D341Med (cell line): ENCODE results near the gene DCAF16.

ENCODE experiments used
- DNase-seq: peaks from one replicate; pipeline ENCODE4 v3.0.0; 2012; ENCODE audit warnings: low spot score

Gene DCAF16

DNA sequence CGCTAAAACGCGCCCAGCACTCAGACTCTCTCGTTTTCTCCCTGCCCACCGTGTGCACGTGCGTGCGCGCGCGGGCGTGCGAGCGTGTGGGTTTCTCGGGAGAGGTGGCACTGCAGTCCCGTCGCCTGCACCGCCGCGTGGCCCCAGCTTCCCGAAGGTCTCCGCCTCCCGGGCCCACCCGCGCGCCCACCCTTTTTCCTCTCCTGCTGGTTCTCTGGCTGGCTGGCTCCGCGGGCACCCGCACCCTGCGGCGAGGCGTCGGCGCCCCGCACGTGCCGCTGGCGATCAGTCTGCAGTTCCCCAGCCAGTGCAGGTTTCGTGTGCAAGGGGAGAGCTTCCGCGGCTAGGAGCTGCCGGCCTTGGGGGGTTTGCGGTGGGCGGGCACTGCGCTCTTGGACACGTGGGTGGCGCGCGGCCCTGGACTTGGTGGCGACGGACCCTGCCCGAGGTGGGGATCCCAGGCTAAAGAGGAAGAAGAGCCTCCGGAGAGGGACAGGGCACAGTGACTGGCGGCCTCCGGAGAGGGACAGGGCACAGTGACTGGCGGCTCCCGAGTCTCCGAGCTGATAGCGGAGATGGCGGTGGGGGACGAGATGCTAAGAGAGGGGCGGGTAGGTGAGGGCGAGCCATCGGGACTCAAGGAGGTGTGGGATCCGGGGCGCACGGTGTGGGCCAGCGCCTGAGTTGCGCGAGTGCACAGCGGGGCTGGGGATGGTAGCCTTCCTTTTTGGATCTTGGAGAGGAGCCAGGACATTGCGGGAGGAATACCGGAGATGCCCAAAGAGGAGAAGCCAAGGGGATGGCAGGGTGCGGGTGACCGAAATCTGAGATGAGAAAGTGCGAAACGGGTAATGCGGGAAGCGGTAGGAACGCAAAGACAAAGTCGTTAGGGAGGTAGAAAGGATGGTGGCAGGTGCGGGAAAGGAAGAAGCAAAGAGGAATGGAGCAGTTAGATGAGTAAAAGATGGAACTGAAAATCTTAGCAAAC lies 29.0 kb downstream of the DCAF16 start, which contains the start of gene FAM184B:
Gene FAM184B (minus strand): TSS at position 322 of the 988 bp plus-strand sequence. CDS start 322 bp downstream, outside the sequence.
- DNase-seq = no peak

DNA sequence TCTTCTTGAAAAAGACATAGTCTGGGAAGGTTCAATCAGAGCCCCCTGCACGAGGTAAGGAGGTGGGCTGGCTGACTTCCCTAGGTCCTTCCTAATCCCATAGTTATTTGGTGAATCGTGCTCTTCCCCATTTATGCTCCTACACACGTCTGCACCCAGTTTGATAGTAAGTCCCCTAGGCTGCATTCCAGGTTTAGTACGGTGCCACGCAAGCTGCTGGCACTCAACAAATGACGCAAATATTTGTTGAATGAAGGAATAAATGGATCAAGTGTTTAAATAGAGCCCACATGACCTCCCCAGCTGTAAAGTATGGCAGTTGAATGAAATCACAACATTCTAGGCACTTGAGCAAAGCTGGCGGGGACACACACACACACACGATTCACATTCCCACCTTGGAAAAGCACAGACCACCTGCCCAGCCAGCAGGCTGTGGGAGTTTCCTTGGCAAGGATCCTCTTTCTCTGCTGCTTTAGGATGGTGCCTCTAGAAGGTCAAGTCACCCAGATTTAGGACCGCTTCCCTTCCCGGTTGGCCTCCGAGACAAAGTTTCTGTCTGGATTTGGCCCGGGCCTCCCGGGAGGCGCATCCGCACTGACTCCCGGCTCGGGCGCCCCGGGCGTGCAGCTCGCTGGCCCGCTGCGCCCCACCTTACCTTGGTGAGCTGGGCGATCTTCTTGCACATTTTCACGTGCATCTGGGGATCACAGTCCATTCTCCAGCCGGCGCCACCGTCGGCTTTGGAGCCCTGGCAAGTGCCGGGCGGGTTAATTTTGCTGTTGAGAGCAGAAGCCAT lies 29.9 kb downstream of the DCAF16 start:
- DNase-seq = no peak

DNA sequence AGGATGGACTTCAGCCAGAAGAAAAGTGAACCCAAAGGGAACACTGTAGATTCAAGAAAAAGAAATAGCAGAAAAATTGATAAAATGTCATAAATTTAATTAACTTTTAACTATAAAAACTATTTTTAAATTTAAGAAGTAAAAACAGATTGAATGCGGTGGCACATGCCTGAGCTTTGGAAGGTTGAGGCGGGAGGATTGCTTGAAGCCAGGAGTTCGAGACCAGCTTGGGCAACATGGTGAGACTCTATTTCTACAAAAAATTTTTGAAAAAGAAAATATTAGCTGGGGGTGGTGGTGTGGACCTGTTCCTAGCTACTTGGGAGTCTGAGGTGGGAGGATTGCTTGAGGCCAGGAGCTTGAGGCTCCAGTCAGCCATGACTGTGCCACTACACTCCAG lies 32.1 kb downstream of the DCAF16 start:
- no peak for DNase-seq

DNA sequence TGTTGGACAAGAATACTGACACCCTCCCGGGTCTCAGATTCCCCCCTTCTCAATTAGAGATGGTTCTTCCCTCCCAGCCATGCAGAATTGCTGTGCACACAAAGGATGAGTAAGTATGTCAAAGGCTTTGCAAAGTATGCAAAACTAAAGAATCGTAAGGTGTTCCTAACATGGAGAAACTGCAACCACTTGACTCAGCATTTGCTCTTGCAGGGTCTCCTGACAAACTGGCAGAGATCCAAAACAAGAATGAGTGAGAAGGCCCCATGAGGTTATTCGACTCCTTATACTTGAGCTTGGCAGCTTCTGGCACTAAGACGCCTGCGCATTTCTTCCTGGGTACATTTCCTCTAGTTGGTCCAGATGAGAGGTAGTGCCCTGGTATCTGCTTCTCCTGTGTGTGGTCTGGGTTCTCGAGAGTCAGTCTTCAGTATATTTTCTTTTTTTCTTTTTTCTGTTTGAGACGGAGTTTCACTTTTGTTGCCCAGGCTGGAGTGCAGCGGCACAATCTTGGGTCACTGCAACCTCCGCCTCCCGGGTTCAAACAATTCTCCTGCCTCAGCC lies 37.3 kb downstream of the DCAF16 start:
- no peak for DNase-seq

DNA sequence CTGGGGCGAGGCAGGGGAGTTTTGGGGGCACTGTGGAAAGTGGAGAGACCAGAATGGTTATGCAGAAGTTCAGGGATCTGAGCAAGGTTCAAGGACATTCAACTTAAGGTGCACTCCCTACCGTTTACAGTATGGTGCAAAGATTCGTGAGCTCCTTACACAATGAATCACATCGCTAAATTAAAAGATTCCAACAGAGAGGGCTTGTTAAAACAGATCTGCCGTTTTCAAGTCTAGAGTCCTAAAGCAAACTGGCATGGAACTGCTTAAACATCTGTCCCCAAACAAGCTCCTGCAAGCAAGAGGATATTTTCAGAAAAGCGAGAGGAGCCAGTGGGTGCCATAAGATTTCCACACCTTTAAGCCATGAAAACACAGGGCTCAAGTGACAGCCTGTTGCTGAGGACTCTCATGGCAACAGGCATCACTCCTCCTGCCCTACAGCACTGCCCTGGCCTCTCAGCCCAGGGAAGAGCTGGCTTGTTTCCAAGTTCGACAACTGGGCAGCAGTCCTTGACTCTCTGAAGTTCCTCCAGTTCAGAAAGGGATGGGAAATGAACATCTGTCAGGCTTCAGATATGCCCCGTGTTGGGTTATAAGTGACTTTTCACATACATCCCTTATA lies 39.2 kb downstream of the DCAF16 start:
- no peak for DNase-seq

DNA sequence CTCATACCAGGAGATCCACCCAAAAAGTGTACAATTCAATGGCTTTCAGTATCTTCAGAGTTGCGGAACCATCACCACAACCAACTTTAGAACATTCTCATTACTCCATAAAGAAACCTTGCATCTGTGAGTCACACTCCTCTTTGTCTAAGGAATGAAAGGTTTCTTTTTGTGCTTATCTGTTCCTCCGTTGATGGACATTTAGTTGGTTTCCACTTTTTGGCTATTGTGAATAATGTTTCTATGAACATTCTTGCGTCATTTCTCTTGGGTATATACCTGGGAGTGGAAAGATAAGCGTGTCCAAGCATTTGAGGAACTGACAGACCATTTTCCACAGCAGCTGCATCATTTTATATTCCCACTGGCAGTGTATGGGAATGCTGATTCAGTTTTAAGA lies 39.7 kb downstream of the DCAF16 start:
- no peak for DNase-seq

DNA sequence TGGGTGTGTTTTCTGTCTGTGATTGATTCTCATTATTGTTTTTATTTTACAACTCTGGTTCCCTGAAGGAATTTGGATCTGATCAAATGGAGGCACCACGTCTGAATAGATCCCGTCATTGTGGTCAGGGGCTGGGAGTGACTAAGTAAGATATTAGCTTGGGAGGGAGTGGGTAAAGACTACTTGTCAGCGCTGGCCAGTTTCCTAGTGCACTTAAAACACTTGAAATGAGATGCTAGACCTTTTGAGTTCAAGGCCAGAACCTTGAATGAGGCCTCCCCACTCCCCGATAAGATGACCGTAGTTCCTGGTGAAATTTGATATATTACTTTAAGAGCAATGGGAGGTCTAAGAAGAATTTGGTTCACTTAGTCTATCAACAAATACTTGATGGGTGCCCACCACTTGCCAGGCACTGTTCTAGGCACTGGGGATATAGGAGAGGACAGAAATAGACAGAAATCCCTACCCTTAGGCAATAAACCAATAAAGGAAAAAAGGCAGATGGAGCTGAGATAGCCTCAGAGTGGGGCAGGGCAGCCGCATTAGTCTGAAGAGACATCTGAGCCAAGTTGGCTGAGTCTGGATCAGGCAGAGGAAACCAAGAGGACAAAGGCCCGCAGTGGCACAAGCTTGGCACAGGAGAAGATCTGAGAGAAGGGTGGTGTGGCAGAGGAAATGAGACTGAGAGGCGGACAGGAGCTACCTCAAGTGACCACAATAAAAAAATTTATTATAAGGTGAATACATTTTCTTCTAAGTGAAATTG lies 41.0 kb downstream of the DCAF16 start:
- no peak for DNase-seq

DNA sequence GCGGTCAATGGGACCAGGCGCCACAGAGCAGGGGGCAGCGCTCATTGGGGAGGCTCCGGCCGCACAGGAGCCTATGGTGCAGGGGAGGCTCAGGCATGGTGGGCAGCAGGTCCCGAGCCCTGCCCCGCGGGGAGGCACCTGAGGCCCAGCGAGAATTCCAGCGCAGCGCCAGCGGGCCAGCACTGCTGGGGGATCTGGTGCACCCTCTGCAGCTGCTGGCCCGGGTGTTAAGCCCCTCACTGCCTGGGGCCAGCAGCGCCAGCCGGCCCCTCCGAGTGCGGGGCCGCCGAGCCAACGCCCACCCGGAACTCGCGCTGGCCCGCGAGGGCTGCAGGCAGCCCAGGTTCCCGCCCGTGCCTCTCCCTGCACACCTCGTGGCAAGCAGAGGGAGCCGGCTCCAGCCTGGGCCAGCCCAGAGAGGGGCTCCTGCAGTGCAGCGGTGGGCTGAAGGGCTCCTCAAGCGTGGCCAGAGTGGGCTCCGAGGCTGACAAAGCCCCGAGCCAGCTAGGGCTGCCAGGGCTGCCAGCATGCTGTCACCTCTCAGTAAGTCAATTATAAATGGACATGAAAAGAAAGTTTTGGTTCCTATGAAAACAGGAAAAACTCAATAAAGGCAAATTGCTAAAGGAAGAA lies 43.6 kb downstream of the DCAF16 start:
- DNase-seq = no peak

DNA sequence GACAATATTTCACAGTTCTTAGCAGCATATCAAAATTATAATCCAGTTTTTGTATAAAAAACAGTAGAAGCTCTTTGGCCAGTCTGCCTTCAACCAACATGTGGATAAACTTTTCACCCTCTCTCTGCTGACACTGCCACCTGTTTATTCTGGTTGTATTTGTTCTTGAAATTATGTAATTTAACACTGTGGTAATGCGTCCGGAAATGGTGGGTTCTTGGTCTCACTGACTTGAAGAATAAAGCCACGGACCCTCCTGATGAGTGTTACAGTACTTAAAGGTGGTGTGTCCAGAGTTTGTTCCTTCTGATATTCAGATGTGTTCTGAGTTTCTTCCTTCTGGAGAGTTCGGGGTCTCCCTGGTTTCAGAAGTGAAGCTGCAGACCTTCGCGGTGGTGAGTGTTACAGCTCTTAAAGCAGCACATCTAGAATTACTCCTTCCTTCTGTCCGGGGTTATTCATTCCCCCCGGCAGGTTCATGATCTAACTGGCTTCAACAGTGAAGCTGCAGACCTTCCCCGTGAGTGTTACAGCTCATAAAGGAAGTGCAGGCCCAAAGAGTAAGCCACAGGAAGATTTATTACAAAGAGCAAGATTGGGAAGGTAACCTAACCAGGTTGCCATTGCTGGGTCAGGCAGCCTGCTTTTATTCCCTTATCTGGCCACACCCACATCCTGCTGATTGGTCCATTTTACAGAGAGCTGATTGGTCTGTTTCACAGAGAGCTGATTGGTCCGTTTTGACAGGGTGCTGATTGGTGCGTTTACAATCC lies 44.9 kb downstream of the DCAF16 start:
- DNase-seq = no peak

DNA sequence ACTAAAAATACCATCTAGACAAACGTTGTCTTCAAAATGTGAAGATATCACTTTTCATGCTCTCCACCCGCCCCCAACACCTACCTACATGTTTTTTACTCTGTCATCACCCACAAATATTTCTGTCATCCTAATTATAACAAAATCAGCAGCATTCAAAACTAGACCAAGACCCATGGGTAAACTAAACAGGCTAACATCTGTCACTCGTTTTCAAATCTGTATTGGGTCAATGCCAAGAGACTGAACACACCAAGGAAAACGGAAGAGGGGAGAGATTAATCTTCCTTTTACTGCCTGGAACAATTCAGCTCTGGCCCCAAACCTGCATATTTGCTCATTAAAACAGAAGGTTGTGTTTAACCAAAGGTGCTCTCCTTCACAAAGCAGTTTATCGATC lies 46.6 kb downstream of the DCAF16 start:
- DNase-seq = no peak

DNA sequence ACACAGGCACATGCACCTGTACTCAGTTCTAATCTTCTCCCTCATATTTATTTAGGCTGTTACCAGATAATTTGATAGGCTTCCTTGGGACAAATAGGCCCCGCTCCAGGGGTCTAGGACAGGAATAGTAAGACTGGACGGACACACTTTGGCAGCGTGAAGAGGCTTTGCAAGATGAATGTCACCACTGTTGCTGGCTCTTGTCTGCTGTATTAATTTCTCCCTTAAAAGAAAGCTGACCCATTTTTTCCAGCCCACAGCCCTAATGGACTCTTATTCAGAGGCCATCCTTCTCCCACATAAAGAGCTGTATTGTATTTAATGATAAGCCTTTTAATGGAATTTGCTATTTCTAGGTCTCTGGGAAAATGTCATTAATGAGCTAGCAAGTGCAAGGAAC lies 47.1 kb downstream of the DCAF16 start:
- no peak for DNase-seq

DNA sequence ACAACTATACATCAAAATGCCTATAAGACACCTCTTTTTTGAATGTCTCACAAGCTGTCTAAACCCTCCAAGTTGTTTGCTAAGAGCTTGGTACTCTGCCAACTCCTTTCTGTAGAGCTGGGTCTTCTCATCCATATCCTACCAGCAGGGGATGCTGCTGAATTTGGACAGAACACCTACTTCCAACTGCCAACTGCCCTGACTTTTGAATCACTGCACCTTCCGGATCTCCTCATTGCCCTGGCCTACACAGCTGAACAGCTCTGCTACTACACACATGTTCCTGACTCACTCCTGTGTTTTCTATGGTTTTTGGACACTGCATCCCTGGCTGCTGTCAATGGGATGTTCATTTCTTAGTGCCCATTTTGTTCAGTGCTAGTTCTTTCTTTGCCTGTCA lies 47.8 kb downstream of the DCAF16 start:
- DNase-seq = no peak

DNA sequence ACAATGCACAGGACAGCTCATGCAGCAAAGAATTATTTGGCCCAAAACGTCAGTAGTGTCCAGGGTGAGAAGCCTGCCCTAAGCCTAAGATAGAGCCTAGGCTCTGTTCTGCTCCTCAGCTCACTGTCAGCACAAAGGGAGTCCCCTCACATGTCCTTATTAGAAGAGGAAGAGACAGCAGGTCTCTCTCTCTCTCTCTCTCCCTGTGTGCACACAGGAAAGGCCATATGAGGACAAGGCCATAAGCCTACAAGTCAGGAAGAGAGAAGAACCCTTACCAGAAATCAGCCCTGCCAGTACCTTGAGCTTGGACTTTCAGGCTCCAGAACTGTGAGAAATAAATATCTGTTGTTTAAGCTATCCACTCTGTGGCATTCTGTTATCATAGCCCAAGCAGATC lies 49.5 kb downstream of the DCAF16 start:
- no peak for DNase-seq

DNA sequence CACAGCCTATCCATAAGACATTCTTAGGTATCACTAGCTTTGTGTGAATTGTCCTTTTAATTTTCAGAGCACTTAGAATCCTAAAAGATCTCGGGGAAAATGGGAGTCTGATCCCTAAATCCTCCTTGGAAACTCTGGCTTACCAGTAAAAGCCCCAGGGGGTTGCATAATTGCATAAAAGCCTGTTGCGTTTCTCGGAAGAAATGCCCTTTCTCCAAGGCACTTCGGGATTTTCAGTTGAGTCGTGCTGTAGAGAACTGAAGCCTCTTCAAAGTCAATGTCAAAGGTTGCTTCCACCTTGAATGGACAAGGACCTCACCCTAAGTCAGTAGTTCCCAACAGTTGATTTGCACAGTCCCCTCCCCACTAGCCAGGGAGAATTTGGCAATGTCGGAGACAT lies 49.9 kb downstream of the DCAF16 start:
- no peak for DNase-seq

DNA sequence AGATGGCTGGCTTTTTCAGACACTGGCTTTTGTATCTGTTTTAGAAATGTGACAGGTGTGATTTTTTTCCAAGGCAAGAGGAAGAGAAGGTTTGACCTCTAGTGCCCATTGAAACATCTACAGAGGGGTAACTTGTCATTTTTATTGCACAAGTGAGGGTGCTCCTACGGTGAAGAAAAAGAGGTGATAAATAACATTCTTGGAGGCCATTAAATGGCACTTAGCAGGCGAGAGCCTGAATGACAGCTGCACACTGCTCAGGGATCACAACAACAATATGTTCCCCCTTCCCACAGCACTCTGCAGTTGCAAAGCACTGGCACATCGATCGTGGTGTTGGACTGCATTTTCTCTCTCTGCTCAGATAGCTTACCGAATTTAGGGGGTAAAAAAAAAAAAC lies 52.1 kb downstream of the DCAF16 start:
- DNase-seq = no peak

DNA sequence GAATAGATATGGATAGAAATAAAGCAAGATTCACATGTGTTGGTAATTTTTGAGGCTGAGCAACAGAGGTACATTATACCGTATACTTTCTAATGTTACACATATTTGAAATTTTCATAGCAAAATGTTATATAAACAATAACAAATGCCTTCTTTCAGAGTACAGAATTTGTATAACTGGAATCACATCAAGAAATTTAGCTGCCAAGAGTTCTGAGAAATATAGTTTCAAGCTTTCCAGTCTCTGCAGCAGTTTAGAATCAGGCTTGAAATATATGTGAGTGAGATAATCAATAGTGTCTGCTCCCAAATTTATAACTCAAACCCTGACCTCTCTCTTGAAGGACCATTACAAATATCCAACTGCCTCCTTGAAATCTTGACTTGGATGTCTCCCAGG lies 52.9 kb downstream of the DCAF16 start:
- DNase-seq = no peak

DNA sequence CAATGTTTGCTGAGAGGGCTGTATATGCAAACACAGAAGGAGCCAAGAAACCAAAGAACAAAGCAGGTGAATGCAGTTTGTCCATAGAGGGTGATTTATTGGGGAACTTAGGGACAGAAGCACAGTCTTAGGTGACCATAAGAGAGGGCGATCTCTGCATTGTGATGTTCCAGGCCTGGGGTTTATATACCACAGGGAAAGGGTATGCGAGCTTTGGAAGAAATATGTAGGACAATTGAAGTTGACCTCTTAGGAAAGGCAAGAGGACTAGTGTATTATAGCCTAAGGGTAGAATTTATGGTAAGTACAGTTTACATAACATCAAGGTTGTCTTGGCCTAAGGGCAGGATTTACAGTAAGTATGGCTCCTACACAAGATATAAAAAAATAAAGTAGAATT lies 56.9 kb downstream of the DCAF16 start:
- no peak for DNase-seq
